ENCODE data around the gene VPS8.

GRCh38 chr3:185084901-185085300 is 272.9 kb downstream of the VPS8 start:
- TF ChIP-seq REST (IDR thresholded peaks at IDR 0.05) (no peak), CTCF (IDR thresholded peaks at IDR 0.05) (no peak), MYC (IDR thresholded peaks at IDR 0.05; ENCODE audit: borderline replicate concordance, low read length) (no peak), EP300 (IDR thresholded peaks at IDR 0.05) (no peak), EHF (CRISPR knock-in tag; IDR thresholded peaks at IDR 0.05) (no peak), MAX (IDR thresholded peaks at IDR 0.05) (no peak), POLR2A (IDR thresholded peaks at IDR 0.05; ENCODE audit: low read length) (no peak), MAFK (IDR thresholded peaks at IDR 0.05; ENCODE audit: partially characterized antibody) (no peak), USF2 (IDR thresholded peaks at IDR 0.05) (no peak), RNF2 (IDR thresholded peaks at IDR 0.05; ENCODE audit: borderline replicate concordance, low read depth) (no peak), ELK1 (IDR thresholded peaks at IDR 0.05; ENCODE audit: low read depth, low read length) (no peak), MAZ (IDR thresholded peaks at IDR 0.05; ENCODE audit: borderline replicate concordance, low read depth, low read length) (no peak), HOXB5 (CRISPR knock-in tag; IDR thresholded peaks at IDR 0.05) (no peak)

Measured in A549 (cell line).